Activated CD4-positive, alpha-beta T cell treated with anti-CD3 and anti-CD28 coated beads, Interleukin-2, amount 50 U/mL, for 1 hour (primary cell): Measurements from ENCODE around the gene STAMBP.
"Not testable (repeated sequence)": the region's sequence is repeated elsewhere in the genome, so short reads cannot be mapped to it uniquely, and the experiment has no call there.

Experiments
- DNase-seq: peaks from one replicate; pipeline ENCODE4 v3.0.0-alpha.2; 2020

Gene STAMBP

DNA sequence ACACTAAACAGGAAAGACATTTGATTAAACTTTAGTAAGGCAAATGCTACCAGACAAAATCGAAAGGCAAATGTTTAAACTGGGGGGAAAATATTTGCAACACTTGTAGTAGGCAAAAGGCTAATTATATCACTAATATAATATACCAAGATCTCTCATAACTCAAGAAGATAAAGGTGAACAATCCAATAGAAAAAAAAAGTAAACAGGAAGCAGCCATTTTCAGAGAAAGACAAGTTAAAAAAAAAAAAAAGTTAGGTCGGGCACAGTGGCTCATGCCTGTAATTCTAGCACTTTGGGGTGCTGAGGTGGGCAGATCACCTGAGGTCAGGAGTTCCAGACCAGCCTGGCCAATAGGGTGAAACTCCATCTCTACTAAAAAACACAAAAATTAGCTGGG is 59.6 kb downstream of the STAMBP start:
- DNase-seq: no peak

DNA sequence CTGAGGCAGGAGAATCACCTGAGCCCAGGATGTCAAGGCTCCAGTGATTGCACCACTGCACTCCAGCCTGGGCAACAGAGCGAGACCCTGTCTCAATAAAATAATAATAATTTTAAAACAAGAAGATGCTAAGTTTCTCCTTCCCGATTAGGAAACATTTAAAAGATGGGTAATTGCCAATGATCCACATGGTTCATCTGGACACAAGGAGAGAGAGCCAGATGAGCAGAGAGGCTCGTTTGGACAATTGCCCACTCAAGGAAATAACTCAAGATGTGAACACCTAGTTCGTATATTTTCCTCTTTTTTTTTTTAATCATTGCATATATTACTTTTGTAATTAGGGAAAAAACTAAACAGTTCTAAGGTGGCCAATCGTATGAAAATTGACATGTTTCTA is 60.4 kb downstream of the STAMBP start:
- no peak for DNase-seq

DNA sequence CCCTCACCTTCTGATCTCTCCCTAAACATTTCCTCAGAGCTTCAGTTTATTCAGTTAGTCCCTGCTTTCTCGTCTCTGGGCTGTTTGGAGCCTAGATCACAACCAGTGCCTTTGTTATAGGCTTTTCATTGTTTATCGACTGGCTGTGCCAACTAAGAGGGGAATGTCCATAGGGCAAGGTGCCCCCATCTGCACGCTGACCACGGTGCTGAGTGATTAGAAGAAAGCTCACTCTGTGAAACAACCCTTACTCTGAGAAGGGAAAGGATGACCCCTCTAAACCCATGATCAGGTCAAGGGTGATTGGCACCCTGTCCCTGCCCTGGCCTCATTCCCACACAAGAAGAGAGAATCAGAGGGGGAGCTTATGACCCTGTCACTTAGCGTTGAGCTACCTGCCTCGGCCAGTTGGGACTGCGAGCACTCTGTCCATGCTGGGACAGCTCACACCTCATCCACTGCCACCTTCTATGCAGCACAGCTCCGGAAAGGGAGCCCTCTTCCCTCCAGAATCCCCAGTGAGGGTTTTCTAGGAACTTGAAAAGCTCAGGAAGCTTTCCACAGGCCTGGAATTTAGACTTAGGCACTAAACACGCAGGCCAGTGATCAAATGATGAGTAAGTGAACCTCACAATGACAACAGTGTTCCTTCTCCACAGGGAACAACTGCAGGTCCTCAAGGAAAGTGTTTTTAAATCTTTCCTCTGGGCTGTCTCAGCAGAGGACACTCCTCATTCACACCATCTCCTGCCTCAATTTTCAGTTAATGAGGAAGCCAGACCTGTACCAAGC is 61.7 kb downstream of the STAMBP start:
- DNase-seq: no peak

DNA sequence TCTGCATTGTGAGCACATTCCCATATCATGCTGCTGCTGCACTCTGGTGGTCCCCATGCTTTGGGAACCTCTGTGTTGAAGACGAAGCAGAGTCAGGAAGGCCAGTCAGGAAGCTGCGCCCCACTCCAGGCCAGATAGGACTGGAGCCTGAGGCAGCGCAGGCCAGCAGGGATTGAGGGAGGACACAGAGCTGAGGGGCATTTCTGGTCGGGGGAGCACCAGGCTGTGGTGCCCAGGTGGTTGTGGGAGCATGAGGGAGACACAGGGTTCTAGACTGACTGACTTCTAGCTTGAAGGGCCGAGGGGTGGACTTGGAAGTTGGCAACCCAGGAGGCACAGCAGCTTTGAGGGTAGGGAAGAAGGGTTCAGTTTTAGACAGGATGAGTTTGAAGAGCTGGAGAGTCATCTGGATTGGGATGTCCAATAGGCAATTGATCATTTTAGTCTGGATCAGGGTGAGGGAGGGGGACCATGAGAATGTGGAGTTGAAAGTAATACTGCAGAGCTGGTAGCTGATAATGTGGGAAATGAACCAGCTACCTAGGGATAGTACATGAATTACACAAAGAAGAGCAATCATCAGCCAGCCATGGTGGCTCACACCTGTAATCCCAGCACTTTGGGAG is 62.6 kb downstream of the STAMBP start:
- DNase-seq: no peak

DNA sequence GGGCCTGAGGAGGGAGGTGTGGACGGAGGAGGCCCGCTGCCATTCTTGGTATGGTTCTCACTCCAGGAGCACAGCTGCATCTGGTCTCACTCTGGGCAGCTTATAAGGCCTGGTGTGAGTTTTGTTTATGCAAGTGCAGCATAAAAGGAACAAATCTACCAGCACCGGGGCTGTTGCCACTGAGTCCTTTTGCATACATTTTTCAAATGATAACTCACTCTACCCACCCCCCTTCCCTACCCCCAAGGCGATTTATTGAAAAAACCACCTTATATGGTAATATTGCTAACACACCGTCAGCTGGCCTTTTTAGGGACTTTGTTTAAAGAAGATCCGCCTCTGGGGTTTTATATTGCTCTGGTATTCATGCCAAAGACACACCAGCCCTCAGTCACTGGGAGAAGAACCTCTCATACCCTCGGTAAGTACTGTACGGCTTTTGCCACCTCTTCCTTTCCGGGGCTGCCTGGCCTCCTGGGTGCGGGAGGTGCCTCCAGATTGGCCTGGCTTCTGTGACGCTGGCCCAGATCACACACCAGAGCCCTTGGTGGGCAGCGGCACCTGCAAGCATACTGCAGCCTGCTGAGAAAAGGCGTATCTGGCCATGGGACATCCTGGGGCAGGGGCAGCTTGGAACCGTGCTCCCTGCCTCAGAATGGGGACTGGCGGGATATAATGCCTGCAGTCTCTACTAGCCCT is 64.0 kb downstream of the STAMBP start, which contains the start of gene ACTG2:
Gene ACTG2, plus strand, starts transcription at position 378 of the 699 bp plus-strand sequence. CDS start 8,304 bp downstream, outside the sequence.
- DNase-seq: no peak

DNA sequence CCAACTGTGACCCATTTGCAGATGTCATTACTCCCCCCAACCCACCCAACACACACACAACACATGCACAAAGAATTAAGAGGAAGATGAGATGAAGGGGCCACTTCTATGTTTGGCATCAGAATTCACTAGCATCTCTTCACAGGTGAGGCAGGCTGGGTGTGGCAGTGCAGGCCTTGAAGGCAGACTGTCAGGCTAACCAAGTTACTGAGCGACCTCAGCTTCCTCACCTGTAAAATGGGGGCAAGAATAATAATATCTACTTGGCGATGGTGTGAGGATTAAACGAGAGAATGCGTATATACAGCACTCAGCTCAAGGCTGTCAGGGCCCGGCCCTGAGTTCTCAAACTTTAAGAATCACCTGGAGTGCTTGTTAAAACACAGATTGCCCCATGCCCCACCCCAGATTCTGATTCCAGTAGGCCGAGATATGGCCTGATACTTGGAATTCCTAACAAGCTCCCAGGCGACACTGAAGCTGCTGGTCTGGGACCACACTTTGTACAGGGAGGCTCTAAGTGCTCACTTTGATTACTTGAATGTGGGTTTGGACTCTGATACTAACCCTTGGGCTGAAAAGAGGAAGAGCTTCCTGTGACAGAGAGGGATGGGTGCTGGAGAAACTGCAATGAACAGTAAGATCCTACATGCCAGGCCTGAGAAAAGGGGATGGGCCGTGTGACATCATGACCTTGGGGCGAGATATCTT is 65.2 kb downstream of the STAMBP start:
- no peak for DNase-seq

DNA sequence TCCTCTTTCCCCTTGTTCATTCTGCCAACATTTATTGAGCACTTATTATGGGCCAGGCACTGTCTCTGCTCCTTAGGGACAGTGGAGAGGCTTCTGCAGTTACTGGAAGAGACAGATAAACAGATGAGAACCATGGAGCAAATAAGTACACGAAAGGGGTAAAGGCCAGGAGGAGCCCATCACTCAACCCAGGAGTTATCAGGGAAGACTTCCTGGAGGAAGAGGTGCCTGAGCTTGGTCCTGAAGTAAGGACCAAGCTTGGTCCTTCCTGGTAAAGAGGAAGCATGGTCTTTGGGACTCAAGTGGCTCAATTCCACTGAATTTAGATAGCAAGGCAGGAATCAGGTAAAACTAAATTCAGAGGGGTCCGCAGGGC is 65.7 kb downstream of the STAMBP start:
- no peak for DNase-seq

DNA sequence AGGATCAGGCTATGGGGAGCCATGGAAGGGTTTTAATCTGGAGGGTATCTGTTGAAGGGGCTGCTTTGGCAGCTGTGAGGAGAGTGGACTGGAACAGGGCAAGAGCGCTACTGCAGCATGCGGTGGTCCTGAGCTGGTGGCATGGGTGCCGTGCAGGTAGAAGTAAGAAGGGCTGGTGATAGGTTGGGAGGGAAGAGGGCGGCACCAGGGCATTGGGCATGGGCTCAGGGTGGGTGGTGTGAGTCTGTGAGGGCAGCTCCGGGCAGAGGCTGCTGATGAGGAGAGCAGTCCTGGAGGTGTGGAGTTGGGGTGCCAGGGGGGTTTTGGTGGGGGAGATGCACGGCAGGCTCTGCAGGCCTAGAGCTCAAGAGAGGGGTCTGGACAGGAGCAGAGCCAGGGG is 66.1 kb downstream of the STAMBP start:
- DNase-seq: no peak

DNA sequence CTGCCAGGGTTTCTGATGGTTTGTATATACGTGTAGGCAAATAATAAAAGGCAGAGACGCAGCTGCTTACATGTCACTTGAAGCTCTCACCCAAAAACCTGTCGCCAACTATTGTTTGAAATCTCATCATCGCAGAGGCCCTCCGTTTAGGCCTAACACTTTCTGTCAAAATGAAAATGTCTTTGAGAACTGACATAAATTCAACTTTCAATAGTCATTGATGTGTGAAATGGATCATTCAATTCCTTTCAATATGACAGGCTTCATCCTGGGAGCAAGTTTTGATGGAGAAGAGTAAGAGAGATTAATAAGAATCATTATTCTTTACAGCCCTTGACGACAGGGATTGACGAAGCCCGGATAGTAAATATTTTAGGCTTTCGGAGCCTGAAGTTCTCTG is 66.7 kb downstream of the STAMBP start:
- DNase-seq: no peak

DNA sequence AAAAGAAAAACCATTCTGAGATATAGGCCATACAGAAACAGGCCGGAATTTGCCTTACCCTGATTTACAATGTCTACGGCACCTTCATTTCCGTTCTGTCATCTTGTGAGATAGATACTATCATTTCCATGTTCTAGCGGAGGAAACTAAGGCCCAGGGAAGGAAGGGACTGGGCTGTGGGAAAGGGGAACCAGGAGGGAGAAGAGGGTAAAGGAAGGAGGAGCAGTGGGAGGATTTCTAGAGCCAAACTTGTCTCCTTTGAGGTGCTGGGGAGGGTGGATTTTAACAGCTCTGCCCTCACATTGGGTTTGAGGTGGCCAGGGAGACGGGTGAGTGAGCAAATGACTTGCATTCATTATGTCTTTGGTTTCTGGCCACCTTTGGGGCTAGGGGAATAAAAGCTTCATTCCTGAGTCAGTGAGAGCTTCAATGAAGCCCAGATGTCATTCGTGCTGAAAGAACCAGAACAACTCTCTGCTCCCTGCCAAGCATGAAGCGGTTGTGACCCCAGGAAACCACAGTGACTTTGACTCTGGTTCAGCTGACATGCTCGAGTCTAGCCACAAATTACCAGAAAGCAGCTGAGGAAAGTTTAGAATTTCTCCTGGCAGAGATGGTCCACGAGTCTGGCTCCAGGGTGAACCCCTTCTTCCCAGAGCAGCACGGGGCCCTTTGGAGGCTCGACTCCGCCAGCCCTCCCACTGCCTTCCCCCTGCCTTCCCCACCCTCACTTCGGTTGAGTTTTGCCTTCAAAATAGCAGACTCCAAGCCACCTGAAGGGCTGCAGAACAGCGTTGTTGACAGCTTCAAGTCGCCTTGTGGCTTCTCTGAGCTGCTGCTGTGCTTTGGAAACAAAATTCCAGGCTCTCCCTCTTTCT is 67.8 kb downstream of the STAMBP start:
- DNase-seq: peak; percentile 15

DNA sequence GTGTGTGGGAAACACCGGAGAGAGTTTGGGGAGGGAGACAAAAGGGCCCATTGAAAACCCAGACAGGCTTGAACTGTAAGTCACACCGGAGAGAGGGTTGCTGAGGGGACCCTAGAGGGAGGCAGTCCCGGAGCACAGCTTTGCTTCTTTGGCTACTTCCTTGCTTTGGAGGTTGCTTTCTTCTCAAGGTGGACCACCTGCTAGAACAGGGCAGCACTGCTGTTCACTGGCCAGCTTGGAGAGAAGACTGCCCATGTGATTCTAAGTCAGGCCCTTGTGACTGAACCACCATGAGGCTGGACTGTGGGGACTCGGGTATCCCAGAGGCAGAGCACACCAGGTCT is 68.5 kb downstream of the STAMBP start:
- DNase-seq: no peak

DNA sequence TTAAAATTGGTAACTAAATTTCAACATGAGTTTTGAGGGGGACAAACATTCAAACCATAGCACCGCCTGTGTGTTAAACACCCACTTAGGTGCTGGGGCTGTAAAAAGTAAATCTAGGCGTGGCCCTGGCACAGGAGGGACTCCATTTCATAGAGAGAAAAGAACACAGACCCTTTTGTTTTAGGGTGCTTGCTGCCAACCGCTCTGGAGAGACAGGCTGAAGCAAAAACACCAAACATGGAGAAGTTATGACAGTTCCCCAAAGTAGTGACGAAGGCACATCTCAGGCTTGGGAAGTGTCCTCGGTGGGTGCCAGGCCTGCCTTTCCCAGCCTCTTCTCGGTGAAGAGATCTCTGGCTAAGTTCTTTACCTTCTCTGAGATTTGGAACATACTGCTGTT is 69.2 kb downstream of the STAMBP start:
- no peak for DNase-seq

DNA sequence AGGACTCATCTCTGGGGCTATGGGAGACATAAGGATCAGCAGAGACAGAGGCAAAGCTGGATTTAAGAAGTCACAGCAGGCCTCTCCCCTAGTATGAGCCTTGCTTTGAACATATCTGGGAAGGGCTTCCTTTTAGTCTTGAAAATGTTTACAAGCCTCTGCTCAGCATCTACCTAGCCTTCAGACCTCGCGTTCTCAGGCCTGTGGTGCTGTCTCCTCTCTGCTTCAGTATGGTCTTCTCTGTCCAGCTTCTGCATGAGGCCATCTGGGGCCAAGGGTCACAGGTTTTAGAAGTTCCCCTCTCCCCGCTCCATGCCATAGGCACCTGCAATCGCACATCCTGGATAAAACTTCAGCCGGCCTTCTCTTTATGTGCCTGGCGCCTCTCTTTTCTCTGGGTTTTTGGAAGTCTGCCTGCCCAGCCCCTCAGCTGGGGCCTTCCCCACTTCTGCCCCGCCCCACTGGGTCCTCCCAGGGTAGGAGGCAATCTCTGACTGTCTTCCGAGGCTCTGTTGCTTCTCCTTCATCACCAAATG is 71.1 kb downstream of the STAMBP start:
- DNase-seq: no peak

DNA sequence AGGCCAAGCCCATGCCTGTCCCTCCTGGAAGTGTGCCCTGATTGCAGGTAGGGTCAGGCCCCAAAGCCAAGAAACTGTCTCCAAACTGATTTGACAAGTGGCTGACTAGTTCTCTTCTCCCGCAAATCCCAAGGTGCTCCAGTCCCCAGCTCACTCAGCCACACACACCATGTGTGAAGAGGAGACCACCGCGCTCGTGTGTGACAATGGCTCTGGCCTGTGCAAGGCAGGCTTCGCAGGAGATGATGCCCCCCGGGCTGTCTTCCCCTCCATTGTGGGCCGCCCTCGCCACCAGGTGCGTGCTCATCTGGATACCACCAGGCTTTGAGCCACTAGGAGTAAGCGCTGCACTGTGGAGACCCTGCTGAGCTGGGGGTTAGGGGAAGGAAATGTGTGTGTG is 72.4 kb downstream of the STAMBP start:
- no peak for DNase-seq

DNA sequence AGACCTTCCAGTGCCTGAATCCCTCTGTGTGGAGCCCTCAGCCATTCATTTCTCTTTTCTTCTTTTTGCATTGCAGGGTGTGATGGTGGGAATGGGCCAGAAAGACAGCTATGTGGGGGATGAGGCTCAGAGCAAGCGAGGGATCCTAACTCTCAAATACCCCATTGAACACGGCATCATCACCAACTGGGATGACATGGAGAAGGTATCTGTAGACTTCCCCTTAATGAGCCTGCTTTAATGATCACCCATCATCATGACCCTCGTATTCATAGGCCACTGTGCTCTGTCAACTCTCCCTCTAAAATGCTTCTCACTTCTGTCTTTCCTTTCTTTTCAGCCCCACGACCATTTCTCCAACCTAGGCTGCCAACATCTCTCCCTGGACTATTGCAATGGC is 73.5 kb downstream of the STAMBP start:
- no peak for DNase-seq

DNA sequence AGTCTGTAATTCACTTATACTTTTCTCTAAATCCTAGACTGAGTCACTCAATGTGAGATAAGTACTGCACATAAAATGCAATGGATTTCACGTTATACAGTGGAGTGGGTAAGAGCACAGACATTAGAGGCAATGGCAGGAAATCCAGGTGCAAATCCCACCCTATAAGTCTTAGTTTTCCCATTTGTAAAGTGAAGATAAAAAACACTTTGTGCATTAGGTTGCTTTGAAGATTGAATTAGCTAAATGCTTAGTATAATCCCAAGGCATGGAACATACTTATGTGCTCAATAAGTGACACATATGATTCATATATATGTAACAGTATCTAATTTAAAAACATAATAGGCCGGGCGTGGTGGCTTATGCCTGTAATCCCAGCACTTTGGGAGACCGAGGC is 74.6 kb downstream of the STAMBP start:
- no peak for DNase-seq

DNA sequence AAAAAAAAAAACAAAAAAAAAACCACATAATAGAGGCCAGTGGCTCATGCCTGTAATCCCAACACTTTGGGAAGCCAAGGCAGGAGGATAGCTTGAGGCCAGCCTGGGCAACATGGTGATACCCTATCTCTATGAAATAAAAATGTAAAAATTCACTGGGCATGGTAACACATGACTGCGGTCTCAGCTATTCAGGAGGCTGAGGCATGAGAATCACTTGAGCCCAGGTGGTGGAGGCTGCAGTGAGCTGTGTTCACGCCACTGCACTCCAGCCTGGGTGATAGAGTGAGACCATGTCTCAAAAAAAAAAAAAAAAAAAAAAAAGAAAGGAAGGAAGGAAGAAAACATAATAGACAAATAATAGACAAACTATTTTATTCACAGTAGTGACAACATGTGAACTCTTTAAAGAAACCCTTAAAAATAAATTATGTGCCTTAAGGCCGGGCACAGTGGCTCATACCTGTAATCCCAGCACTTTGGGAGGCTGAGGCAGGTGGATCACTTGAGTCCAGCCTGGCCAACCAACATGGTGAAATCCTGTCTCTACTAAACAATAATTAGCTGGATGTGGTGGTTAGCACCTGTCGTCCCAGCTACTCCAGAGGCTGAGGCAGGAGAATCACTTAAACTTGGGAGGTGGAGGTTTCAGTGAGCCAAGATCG is 75.3 kb downstream of the STAMBP start:
- not testable (repeated sequence) for DNase-seq

DNA sequence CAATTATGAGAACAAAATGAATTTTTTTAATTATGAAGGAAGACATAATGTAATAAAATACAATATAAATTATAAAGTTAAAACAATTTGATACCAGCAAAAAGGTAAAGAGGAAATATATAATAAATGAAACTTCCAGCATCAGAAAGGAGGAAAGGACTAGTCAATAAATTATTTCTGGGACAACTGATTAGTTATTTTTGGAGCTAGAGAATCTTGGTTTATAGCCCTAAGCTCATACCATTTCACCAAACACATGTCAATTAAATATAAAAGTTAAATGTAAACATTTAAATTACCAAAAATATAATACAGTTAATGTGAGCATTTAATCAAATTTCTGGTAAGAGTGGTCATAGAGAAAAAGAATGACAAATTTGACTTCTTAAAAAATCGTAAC is 76.2 kb downstream of the STAMBP start:
- no peak for DNase-seq

DNA sequence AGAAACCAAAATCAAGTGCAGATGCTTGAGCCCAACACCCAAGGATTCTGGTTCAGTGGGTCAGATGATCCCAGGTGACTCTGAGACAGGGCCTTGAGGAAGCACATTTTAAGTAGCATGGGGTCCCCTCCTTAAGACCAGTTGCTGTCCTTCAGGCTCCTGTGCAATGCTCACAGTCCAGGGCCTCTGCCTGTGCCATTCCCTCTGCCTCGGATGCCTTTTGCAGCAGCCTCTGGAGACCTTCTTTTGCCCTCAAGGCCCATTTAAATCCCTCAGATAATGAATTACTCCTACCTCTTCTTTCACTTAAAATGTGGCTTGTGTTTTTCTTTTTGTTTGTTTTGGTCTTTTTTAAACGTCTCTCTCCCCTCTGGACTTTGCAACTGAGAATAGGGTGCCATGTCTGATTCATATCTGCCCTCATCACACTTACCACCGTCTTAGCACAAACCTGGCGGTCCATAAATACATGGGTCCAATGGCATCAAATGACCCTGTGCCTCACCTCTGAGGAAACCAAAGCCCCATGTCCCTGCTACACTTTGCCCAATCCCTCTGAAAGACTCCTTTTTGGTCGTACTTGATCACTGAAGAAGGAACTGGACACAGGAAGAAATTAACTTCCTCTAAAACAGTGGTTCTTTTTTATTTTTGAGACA is 78.2 kb downstream of the STAMBP start:
- DNase-seq: no peak

DNA sequence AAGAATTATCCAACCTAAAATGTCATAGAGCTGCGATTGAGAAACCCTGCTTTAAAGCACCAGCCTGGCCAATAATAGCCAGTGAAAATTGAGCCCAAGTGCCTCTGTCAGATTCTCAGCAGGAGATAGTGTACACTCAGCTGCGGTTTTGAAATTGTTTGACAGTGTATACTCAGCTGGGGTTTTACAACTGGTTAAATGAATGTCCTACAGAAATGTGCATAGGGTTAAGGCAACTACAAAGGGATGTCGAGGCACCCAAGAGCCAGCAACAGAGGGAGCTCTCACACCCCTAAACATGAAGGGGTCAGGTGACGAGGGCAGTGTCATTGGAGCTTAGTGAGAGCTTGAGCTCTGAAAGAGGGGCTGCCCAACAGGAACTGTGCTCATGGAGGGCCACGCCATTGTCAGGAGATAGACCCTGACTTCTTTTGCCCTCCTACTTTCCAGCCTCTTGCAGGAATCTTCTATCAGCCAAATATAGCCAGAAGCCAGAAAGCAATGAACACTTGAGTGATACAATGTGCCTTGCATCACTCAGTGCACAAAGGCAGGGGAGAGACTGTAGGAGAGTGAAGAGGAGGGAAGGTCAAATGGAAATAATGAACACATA is 79.2 kb downstream of the STAMBP start:
- peak; percentile 53 for DNase-seq
